Caco-2 (cell line): ENCODE results near the gene FAM193A. TPM values are rescaled to one million over a fixed set of nuclear protein-coding genes. Genes with fewer than 3 reads are reported as not detected.

Experiments used
- BruUV-seq: library from RNA; stranded (reverse); fragments of 400-500 nt; replicated peaks from 2 replicates; lab custom pipeline; 2021; lab: Mats Ljungman, UMichigan
- CTCF ChIA-PET: fragments of 300-600 bp; sonication (Branson Sonifier 250); formaldehyde crosslinking; loops from one replicate; lab custom pipeline; 2022; ENCODE audit warnings: antibody characterized with exemption; lab: Charles Lee
- POLR2A ChIA-PET: fragments of 300-600 bp; sonication (Branson Sonifier 250); formaldehyde crosslinking; loops from one replicate; lab custom pipeline; 2022; ENCODE audit warnings: antibody characterized with exemption; lab: Charles Lee
- DNase-seq, 2 experiments: peaks; one replicate each; pipeline versions ENCODE4 v3.0.0 to v3.0.0-alpha.2; 2020 to 2022
- H3K27me3 ChIP-seq: replicated peaks from 2 replicates; pipeline ENCODE4 v1.6.0; 2011; ENCODE audit warnings: low read length; ENCODE audit not compliant: control insufficient read depth, insufficient read depth
- H3K36me3 ChIP-seq: 2 replicates; pipeline ENCODE4 v1.5.1; 2011; ENCODE audit warnings: low read length; ENCODE audit not compliant: control insufficient read depth, insufficient read depth
- H3K4me1 ChIP-seq: fragments of 250-450 bp; sonication (Bioruptor Pico); 2 replicates; pipeline ENCODE4 v1.5.1; 2020; ENCODE audit warnings: mild to moderate bottlenecking
- H3K4me3 ChIP-seq: 2 replicates; pipeline ENCODE4 v1.5.1; 2011; ENCODE audit warnings: low read depth, mild to moderate bottlenecking, control low read depth, low read length
- H3K9me3 ChIP-seq: fragments of 250-450 bp; sonication (Bioruptor Pico); 2 replicates; pipeline ENCODE4 v1.5.1; 2020; ENCODE audit warnings: mild to moderate bottlenecking, moderate library complexity
- H3K27ac Mint-ChIP-seq: one replicate; pipeline ENCODE4 v1.8.0; 2022; ENCODE audit warnings: mixed read lengths; ENCODE audit not compliant: unreplicated experiment
- H3K27me3 Mint-ChIP-seq: one replicate; pipeline ENCODE4 v1.8.0; 2022; ENCODE audit warnings: mixed read lengths; ENCODE audit not compliant: insufficient read depth, unreplicated experiment
- H3K36me3 Mint-ChIP-seq: one replicate; pipeline ENCODE4 v1.8.0; 2022; ENCODE audit warnings: mild to moderate bottlenecking, mixed read lengths; ENCODE audit not compliant: insufficient read depth, unreplicated experiment
- H3K4me1 Mint-ChIP-seq: one replicate; pipeline ENCODE4 v1.8.0; 2022; ENCODE audit warnings: low read depth, mixed read lengths; ENCODE audit not compliant: unreplicated experiment
- H3K4me3 Mint-ChIP-seq: one replicate; pipeline ENCODE4 v1.8.0; 2022; ENCODE audit warnings: mild to moderate bottlenecking, moderate library complexity, mixed read lengths; ENCODE audit not compliant: unreplicated experiment
- H3K9me3 Mint-ChIP-seq: one replicate; pipeline ENCODE4 v1.8.0; 2022; ENCODE audit warnings: mixed read lengths; ENCODE audit not compliant: unreplicated experiment
- CTCF ChIP-seq, 2 experiments: fragments of 200-600 bp in 1 of 2; IDR thresholded peaks; 1 replicate in 1 of 2; 2 replicates in 1 of 2; pipeline versions ENCODE4 v1.5.1 to v1.8.0; 2011 to 2022; ENCODE audit warnings: antibody characterized with exemption in 1 of 2, control low read depth in 1 of 2, inconsistent platforms in 1 of 2, low read depth in 1 of 2, low read length in 1 of 2, mild to moderate bottlenecking in 1 of 2, moderate library complexity in 1 of 2; ENCODE audit not compliant: insufficient read depth in 1 of 2, severe bottlenecking in 1 of 2, unreplicated experiment in 1 of 2
- intact Hi-C: fragments of 100-400 bp; cut with micrococcal nuclease; formaldehyde crosslinking; loops from one replicate; pipeline ENCODE4 v1.10.0; 2022; ENCODE audit not compliant: unreplicated experiment
- total RNA-seq: library from RNA; stranded (reverse); gene quantifications from 2 replicates; pipeline ENCODE4 v1.2.3, GENCODE V29; 2022

FAM193A gene
- total RNA-seq, 1 experiment from 2014 or later: 28.7 TPM

- Histone ChIP-seq H3K4me3 (no peak overlapping the region), H3K36me3 (no peaks in the 10 kb centered on the region), H3K4me1 (peaks cover 6% of the 10 kb centered on the region), H3K27me3 (no peaks in the 10 kb centered on the region), H3K9me3 (no peaks in the 10 kb centered on the region)
- intact Hi-C loops: no loop called here
- Mint-ChIP-seq H3K4me1 (peaks cover 13% of the 10 kb centered on the region), H3K27me3 (no peaks in the 10 kb centered on the region), H3K36me3 (peaks cover 33% of the 10 kb centered on the region), H3K27ac (no peak overlapping the region), H3K4me3 (no peak overlapping the region), H3K9me3 (no peaks in the 10 kb centered on the region)
- ChIA-PET POLR2A (interaction anchor here (0.6 kb wide), 1 partner anchor 151 kb away, joined by 7 read pairs; no protein-coding TSS in a partner anchor), CTCF (no interaction called here)
- TF ChIP-seq CTCF (IDR thresholded peaks at IDR 0.05; ENCODE audit: insufficient read depth in 1 of 2, low read depth in 1 of 2, low read length in 1 of 2, severe bottlenecking in 1 of 2, unreplicated experiment in 1 of 2): no peak
- no TSS peak for BruUV-seq
- no peak for DNase-seq
These were observed 68.2 kb downstream of the FAM193A start for GRCh38 chr4:2604614-2605013.

DNA sequence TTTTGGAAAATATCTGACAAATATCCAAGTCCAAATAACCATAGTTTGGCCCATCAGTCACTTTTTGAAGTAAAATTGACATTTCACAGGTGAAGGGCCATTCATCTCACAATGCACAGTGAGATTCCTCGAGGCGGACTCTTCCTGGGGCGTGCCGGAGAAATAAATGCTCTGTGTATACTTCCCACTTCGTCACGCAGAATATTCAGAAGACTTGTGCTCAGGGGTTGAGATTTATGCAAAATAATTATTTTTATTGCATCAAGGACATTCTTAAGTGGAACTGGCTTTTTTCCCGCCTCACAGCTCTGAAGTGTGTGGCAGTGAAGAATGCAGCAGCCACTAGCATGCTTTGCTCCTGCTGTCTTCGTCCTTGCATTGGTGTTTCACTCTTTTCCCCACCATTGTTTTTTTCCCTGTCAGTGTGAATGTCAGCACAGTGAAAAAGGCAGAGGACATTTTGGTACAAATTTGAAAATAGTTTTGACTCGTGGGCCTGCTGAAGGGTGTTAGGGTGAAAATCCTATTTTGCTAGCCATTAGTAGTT is 70.6 kb downstream of the FAM193A start:
- Histone ChIP-seq H3K4me1 (no peaks in the 10 kb centered on the region), H3K27me3 (no peaks in the 10 kb centered on the region), H3K36me3 (no peaks in the 10 kb centered on the region), H3K9me3 (no peaks in the 10 kb centered on the region), H3K4me3 (no peak overlapping the region)
- Mint-ChIP-seq H3K9me3 (no peaks in the 10 kb centered on the region), H3K36me3 (peaks cover 19% of the 10 kb centered on the region), H3K27ac (no peak overlapping the region), H3K27me3 (no peaks in the 10 kb centered on the region), H3K4me1 (no peaks in the 10 kb centered on the region), H3K4me3 (no peak overlapping the region)
- CTCF ChIA-PET: no interaction called here
- no peak for DNase-seq
- intact Hi-C loops: no loop called here
- POLR2A ChIA-PET: no interaction called here
- no TSS peak for BruUV-seq
- no peak for TF ChIP-seq CTCF (IDR thresholded peaks at IDR 0.05; ENCODE audit: insufficient read depth in 1 of 2, low read depth in 1 of 2, low read length in 1 of 2, severe bottlenecking in 1 of 2, unreplicated experiment in 1 of 2)

GRCh38 chr4:2607822-2608221 is 71.4 kb downstream of the FAM193A start:
- intact Hi-C loops: no loop called here
- no peaks in the 10 kb centered on the region for H3K27me3 Mint-ChIP-seq
- no peaks in the 10 kb centered on the region for H3K9me3 Mint-ChIP-seq
- ChIA-PET CTCF (no interaction called here), POLR2A (no interaction called here)
- no peak for DNase-seq
- H3K4me3 ChIP-seq: no peak overlapping the region
- no peaks in the 10 kb centered on the region for H3K36me3 ChIP-seq
- peaks cover 13% of the 10 kb centered on the region for H3K36me3 Mint-ChIP-seq
- no peaks in the 10 kb centered on the region for H3K4me1 ChIP-seq
- H3K9me3 ChIP-seq: no peaks in the 10 kb centered on the region
- no peaks in the 10 kb centered on the region for H3K27me3 ChIP-seq
- H3K27ac Mint-ChIP-seq: no peak overlapping the region
- H3K4me3 Mint-ChIP-seq: no peak overlapping the region
- no TSS peak for BruUV-seq
- no peak for TF ChIP-seq CTCF (IDR thresholded peaks at IDR 0.05; ENCODE audit: insufficient read depth in 1 of 2, low read depth in 1 of 2, low read length in 1 of 2, severe bottlenecking in 1 of 2, unreplicated experiment in 1 of 2)
- H3K4me1 Mint-ChIP-seq: no peaks in the 10 kb centered on the region
